SH-SY5Y (cell line): ENCODE results near the gene WWOX.

Source experiments
- GATA2 ChIP-seq: IDR thresholded peaks from 2 replicates; pipeline ENCODE4 v1.6.1; 2011; ENCODE audit warnings: mild to moderate bottlenecking, low read depth, low read length
- GATA3 ChIP-seq: IDR thresholded peaks from 2 replicates; pipeline ENCODE4 v1.6.1; 2011; ENCODE audit warnings: low read depth, mild to moderate bottlenecking, low read length, moderate library complexity

GRCh38 chr16:78326731-78327130 is 227.3 kb downstream of the WWOX start:
- no peak for TF ChIP-seq GATA2
- TF ChIP-seq GATA3: no peak
